T-helper 2 cell treated with Interferon-gamma antibody and Interleukin-4, amounts not matched to agents 100 ng/mL and 5 ng/mL, for 36 hours (primary cell): Measurements from ENCODE around the gene CACNA1C. TPM values are rescaled to one million over a fixed set of nuclear protein-coding genes. Genes with fewer than 3 reads are reported as not detected.

Source experiments
- intact Hi-C: fragments of 100-400 bp; cut with micrococcal nuclease; formaldehyde crosslinking; loops from one replicate; pipeline ENCODE4 v1.15.1; 2023
- total RNA-seq: library from RNA; stranded (reverse); gene quantifications from 2 replicates; pipeline ENCODE4 v1.2.3, GENCODE V29; 2022

CACNA1C gene
- total RNA-seq, 1 donor from 2014 or later = 0.09 TPM

GRCh38 chr12:2445968-2446367 lies 393.2 kb downstream of the CACNA1C start:
- intact Hi-C loops = no loop called here

GRCh38 chr12:2447861-2448260 lies 395.1 kb downstream of the CACNA1C start:
- intact Hi-C loops = no loop called here

GRCh38 chr12:2449586-2449985 lies 396.8 kb downstream of the CACNA1C start:
- intact Hi-C loops = no loop called here

- intact Hi-C loops = no loop called here
These were observed 397.8 kb downstream of the CACNA1C start for GRCh38 chr12:2450553-2450952.

DNA sequence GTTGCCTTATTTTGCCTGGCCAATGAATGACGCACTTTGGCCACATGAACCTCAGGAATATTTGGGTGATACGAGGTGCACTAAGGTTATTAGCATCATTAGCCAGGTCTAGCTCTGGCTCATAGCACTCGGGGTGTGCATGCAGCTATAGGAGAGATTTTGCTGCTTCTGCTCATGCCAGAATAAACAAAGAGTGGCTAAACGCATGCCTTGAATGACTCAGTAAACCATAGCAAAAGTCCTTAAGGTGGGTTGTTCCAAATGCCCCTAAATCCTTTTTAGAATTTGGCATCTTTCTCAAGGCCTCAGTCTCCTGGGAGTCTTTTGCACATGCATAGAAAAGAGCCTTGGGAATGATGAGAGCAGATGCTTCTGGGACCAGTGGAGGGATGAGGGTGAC lies 398.2 kb downstream of the CACNA1C start:
- intact Hi-C loops = no loop called here

DNA sequence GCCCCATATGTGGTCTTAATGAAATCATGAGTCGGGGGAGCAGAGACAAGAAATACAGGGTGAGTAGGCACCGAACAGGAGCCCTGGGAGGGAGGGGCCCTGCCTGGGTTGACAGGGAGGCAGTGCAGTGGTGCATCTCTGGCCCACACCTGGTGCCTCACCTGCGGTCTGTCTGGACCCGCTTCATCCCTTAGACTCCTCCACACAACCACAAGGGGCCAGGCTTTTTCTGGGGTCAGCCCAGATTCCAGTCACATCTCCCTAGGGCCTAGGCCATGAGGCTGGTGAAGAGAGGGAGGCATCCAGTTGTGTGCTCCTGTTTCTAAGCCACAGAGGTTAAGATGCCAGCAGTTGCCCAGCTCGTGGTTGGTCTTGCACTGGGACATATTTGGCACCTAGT lies 398.7 kb downstream of the CACNA1C start:
- intact Hi-C loops = no loop called here

DNA sequence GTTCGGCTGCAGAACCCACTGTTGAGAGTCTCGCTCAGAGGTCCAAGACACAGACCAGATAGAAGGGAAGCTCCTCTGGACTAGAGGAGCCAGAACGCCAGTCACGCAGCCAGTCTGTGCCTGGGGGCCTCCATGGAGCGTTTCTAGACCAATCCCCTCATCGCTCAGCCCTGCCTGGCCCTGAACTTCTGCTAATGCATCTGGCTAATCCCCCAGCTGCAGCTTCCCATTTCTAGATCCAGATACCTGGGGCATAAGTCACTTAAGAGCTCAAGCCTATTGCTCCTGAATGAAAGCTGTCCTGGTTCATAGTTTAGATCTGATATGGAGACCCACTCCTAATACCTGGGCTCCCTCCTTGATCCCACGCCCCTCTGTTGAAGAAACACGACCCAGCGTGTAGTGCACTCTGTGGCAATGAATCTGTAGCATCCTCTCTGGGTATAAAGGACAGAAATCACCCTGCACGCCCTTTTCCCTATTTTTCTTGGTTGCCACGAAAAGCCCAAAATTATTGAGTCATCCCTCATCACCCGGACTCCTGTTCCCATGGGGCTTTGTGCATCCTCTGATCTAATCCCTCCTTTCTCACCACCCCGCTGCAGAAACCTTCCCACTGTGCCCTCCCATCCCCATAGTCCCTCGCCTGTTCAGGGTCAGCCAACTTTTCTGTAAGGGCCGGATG lies 400.4 kb downstream of the CACNA1C start:
- intact Hi-C loops = no loop called here

- intact Hi-C loops = no loop called here
These were observed 400.9 kb downstream of the CACNA1C start for GRCh38 chr12:2453761-2454090.

GRCh38 chr12:2454601-2455177 lies 401.9 kb downstream of the CACNA1C start:
- intact Hi-C loops = no loop called here

GRCh38 chr12:2455410-2455809 lies 402.6 kb downstream of the CACNA1C start:
- intact Hi-C loops = no loop called here

- intact Hi-C loops = no loop called here
These were observed 403.5 kb downstream of the CACNA1C start for GRCh38 chr12:2456122-2456812.

DNA sequence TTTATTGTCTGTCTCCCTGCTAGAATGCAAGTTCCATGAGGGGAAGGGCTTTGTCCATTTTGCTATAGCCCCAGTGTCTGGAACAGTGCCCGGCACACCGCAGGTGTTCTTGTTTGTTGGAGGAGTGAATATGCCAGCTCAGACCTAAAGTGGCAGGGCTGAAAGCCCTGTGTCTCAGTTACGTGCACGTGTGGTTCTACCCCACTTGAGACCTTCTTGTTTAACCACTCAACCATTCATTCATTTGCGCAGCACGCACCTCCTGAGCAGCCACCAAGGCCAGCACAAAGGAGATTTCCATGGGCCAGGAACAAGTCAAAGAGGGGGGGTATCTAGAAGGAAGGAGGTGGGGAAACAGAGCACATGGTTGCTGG lies 404.0 kb downstream of the CACNA1C start:
- intact Hi-C loops = no loop called here

GRCh38 chr12:2457215-2457932 lies 404.6 kb downstream of the CACNA1C start:
- intact Hi-C loops = no loop called here

GRCh38 chr12:2457933-2458414 lies 405.2 kb downstream of the CACNA1C start:
- intact Hi-C loops = no loop called here

DNA sequence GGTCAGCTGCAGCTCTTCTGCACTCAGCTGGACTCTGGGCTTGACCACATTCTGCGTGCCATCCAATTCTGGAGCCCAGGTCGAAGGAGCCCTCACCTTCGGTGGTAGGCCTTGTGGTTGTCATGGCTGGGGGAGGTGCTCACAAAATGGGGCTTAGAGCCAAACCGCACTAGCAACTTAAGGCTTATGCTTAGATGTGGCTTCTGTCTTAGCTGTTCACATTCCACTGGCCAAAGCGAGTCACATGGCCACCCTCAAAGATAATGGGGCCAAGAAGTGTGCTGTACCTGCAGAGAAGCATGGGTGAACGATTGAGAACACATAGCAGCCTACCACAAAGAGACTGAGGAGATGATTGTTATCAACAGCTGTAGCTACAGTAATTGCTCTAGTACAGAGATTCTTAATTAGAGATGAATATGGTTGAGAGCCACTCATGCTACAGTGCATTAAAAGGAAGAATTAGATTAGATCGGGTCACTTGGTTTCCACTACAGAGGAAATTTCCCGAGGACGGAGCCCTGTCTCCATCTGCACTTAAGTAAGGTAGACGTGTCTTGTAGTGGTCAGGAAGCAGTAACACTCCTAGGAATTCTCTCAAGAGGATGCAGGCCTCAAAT lies 407.4 kb downstream of the CACNA1C start:
- intact Hi-C loops = no loop called here

DNA sequence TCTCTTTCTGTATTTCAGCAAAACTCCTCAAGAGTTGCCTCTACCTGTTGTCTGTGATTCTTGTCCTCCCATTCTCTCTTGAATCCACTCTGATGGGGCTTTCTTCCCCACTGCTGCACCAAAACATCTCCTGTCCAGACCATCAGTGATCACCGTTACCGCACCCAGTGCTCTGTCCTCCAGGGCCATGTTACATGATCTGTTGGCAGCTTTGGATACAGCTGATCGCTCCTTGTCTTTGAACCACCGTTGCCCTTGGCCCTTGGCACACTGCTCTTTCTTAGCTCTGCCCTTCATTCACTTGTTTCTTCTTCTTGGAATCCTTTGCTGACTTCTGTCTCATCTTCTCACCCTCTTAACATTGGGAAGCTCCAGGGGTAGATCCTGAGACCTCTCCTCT lies 408.3 kb downstream of the CACNA1C start:
- intact Hi-C loops = no loop called here

GRCh38 chr12:2461645-2462044 lies 408.9 kb downstream of the CACNA1C start:
- intact Hi-C loops = no loop called here

GRCh38 chr12:2462087-2462486 lies 409.3 kb downstream of the CACNA1C start:
- intact Hi-C loops = no loop called here

DNA sequence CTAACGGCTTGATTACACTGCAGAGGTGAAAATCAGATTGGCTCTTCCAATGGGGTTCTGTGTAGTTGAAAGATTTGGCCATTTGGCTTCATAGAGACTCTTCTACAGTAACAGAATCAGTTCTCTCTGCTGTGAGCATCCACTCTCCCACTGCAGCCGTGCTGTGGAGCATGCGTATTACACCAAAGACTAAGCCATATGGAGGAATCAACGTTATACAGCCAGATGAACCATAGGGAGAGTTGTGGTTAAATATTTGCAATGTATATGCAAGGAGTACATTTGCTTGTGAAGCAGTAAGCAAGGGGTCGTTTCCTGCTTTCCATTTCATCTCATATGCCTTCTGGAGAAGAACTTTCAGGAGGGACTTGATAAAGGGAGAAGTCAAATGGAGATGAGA lies 410.9 kb downstream of the CACNA1C start:
- intact Hi-C loops = no loop called here

- intact Hi-C loops = no loop called here
These were observed 412.9 kb downstream of the CACNA1C start for GRCh38 chr12:2465681-2466080.

DNA sequence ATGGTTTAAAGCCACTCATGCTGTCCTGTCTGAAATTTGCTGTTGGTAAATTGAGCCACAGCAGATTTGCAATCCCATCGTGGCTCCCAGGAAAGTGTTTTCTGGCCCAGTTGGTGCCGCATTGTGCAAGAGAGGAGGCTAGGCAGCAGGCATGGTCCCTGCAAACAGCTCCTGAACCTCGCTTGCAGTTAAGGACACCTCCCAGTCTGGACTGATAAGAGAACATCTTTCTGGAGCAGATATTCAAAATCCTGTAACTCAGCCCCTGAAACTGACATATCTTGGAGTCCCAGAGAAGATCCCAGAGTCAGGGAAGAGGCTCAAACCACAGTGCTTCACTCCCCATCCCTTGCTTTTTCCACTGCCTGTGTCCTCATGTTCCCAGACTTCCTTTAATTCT lies 413.4 kb downstream of the CACNA1C start:
- intact Hi-C loops = no loop called here
